Activated CD4-positive, CD25-positive, alpha-beta regulatory T cell treated with anti-CD3 and anti-CD28 coated beads, Interleukin-2, amount 50 U/mL, for 16 hours (primary cell): ENCODE results near the gene SOCS3.

Experiments used
- DNase-seq: peaks from one replicate; pipeline ENCODE4 v3.0.0-alpha.2; 2020; ENCODE audit warnings: low read depth, low spot score

Gene SOCS3

GRCh38 chr17:78390241-78391050 is 30.6 kb upstream of the SOCS3 start:
- DNase-seq, result no peak

GRCh38 chr17:78387977-78388941 is 28.4 kb upstream of the SOCS3 start:
- no peak for DNase-seq

- no peak for DNase-seq
Observed at GRCh38 chr17:78384479-78385175, 24.8 kb upstream of the SOCS3 start.

DNA sequence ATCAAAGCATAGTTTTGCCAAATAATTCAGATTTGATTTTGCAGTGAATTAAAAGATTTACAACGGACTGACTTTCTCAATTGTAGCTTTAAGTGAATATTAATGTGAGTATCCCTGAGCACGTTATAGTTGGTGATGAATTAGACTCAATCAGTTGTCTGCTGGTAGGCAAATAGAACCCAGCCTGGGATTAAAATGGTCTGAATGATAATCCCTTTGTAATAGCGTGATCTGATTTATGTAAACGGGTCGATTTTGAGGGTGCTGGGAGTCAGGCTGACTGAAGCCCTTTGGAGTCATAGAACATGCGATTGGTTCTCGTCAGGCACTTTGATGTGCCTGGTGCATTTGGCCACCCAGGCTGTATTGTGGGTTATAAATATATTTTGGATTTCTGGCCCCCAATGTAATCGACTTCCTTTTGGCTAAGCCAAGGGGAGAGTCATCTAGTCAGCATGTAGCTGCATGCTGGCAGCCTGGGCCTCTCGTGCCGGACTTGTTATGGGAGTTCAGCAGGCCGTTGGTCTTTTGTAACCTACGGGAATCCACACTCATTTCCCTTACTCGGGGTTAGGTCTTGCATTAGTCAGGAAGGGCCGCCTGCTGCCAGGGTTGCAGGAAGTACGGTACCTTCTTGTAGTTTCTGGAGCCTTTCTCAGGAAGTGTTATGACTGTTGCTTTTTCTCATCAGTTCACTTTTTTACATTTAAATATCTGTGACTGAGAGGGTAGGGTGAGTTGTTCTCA is 24.0 kb upstream of the SOCS3 start:
- peak; percentile 41 for DNase-seq

- DNase-seq, result peak; percentile 45
Observed at GRCh38 chr17:78381601-78382232, 21.8 kb upstream of the SOCS3 start.

- no peak for DNase-seq
Observed at GRCh38 chr17:78380370-78380769, 20.5 kb upstream of the SOCS3 start.

- no peak for DNase-seq
Observed at GRCh38 chr17:78379131-78379491, 19.2 kb upstream of the SOCS3 start.

DNA sequence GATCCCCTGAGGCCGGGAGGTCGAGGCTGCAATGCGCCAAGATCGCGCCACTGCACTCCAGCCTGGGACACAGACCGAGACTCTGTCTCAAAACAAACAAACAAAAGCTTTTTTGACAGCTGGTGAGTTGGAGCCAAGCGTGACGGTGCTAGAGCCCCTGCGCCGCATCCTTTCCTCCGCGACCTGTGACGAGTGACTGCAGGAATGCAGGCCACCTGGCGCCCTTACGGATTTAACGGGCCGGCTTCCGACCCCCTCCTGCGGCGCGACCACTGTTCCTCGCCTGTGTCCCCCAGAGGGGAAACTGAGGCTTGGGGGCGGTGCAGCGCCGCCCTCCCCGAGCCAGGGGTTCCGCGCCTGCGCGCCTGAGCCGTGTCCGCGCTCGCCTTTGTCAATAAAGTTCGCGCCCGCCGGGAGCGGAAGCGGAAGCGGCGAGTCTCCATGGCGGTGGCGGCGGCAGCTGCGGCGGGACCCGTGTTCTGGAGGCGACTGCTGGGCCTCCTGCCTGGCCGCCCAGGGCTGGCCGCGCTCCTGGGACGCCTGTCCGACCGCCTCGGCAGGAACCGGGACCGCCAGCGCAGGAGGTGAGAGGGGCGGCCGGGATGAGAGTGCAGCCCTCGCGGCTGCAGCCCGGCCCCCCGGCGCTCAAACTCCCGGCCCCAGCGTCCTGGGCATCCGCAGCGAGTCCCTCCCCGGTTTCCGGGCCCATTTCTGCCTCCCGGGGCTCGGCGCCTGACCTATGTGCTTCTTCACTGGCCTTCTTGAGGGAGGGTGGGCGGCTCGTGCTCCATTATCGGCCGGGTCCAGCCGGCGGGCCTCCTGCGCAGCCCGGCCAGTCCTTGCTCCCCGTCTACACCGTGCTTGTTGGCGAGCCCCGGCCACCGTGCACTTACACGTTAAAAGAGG is 18.6 kb upstream of the SOCS3 start, which contains the start of gene PGS1:
Gene PGS1, plus strand, starts transcription at position 425 of the 906 bp plus-strand sequence. Its CDS starts 17 bp downstream, at position 442.
- peak; percentile 75 for DNase-seq

DNA sequence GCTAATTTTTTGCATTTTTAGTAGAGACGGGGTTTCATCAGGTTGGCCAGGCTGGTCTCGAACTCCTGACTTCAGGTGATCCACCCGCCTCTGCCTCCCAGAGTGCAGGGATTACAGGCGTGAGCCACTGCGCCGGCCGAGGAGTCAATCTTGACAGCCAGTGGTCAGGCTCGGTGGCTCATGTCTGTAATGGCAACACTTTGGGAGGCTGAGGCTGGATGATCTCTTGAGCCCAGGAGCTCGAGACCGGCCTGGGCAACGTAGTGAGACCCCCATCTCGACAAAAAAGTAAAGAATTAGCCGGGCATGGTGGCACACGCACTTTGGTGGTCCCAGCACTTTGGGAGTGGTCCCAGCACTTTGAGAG is 18.0 kb upstream of the SOCS3 start:
- DNase-seq, result no peak

DNA sequence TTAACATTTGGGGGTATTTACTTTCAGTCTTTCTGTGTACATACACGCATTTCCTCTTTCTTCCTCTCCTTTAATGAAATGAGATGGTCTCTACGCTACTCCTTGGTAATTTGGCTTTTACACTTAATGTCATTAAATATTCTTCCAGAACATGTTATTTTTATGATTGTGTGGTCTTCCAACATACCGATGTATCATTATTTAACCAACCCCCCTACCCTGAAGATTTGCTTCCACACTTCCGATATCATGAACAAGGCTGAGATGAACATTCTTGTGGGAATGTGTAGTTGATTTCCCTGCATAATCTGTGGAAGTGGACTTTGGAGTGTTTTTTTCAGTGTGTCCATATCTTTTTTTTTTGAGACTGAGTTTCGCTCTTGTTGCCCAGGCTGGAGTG is 16.3 kb upstream of the SOCS3 start:
- no peak for DNase-seq

GRCh38 chr17:78375401-78376151 is 15.7 kb upstream of the SOCS3 start:
- DNase-seq, result no peak

GRCh38 chr17:78374631-78375274 is 14.9 kb upstream of the SOCS3 start:
- no peak for DNase-seq

GRCh38 chr17:78374189-78374588 is 14.3 kb upstream of the SOCS3 start:
- DNase-seq, result no peak

- no peak for DNase-seq
Observed at GRCh38 chr17:78372841-78373240, 13.0 kb upstream of the SOCS3 start.

DNA sequence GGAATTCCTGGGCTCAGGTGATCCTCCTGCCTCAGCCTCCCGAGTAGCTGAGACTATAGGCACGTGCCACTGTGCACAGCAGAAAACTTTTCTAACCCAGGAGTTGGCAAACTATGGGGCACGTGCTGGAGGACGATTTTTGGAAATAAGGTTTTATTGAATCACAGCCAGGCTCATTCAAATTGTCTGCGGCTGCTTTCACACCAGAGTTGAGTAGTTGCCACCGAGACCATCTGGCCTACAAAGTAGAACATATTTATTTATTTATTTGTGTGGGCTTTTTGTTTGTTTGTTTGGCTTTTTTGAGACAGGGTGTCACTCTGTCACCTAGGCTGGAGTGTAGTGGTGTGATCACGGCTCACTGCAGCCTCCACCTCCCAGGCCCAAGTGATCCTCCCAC is 11.2 kb upstream of the SOCS3 start:
- no peak for DNase-seq

DNA sequence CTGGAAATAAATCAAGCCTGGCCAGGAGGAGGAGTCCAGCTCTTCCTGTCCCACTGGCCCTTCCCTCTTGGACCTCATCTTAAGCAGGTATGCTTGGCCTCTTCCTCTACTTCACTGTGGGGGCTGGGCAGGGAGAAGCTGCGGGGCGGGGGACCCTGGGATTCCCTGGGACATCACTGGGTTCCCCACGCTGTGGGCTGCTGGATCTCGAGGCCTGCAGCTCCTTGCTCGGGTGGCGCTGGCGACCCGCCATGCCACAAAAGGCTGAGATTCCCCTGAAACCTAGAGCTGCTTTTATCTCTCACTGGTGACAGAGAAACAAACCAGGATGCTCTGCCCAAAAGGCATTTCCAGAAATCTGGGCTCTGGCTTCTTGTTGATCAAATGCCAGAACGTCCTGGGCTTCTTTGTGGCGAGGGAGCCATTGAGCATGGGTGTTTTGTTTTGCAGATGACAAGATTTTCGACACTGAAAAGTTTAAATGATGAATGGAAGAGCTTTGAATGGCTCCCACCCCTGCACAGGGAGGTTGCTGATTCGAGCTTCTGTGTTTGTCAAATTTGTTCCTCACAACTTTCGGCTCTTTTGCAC is 10.0 kb upstream of the SOCS3 start:
- DNase-seq, result no peak

DNA sequence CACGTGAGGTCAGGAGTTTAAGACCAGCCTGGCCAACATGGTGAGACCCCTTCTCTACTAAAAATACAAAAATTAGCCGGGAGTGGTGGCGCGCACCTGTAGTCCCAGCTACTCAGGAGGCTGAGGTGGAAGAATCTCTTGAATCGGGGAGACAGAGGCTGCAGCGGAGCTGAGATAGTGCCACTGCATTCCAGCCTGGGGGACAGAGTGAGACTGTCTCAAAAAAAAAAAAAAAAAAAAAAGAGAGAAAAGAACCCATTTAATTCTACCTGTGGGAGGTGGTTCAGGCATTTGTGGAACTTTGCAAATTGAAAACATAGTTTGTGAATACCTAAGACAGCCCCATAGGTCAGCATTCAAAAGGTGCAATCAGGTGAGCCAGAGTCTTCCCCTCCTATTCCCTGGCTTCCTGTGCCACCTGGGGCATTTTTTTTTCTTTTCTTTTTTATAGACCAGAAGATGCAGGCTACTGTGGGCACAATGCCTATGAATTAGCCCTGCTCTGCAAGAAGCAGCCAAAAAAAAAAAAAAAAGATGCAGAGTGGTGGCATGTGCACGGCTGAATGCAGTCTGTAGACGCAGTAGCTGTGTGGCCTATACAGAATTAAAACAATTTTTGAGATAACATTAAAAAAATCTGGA is 9.1 kb upstream of the SOCS3 start:
- DNase-seq, result no peak

- DNase-seq, result no peak
Observed at GRCh38 chr17:78368348-78368747, 8.5 kb upstream of the SOCS3 start.
